A375 (cell line): ENCODE measurements around the gene DMAC2. TPM values are rescaled to one million over a fixed set of nuclear protein-coding genes. Genes with fewer than 3 reads are reported as not detected.

Source experiments
- small RNA-seq: library from RNA; depleted of rRNA; stranded (forward); fragments of <200 nt; gene quantifications from one replicate; pipeline ENCODE3, GENCODE V24; 2014
- total RNA-seq: library from RNA; depleted of rRNA; stranded (reverse); fragments of >200 nt; shearing (Covaris generic); gene quantifications from 2 replicates; pipeline ENCODE4 v1.2.3, GENCODE V29; 2014; rRNA removed

Gene DMAC2
- 32.9 and 35.2 TPM in 2 replicates for total RNA-seq

DNA sequence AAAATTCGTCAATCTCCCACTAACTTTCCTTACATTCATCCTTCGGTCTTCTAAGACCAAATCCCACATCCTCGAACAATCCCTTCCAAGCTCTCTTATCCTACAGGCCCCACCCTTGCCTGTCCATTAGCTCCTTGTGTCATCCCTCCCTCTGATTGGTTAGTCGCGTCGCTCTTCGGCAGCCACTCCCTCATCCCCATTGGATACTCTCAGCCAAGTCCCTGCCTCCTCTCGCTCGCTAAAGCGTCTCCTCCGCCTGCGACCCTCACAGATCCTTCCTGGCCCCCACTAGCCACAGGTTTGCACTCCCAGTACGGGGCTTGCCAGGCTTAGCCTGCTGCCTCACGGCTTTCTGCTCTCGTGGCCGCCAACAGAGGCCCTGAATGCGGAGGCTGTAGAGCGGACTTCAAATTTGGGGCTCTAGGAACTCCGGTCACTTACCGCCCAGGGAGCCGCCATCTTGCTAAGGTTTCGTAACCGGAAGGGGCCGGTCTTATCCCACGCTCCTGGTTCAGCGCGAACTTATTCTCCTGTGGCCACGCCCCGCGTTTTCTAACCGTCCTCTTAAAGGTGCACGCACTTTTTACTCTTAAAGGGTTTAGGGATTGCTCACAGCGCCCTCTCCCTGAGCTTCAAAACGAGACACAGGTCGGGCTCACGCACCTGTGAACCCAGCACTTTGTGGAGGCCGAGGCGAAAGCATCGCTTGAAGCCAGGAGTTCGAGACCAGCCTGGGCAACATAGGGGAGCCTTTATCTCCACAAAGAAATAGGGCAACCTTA, at the start of gene DMAC2:
Gene DMAC2 (minus strand): TSS at position 472 of the 782 bp plus-strand sequence. CDS start 13 bp downstream, at position 459.

DNA sequence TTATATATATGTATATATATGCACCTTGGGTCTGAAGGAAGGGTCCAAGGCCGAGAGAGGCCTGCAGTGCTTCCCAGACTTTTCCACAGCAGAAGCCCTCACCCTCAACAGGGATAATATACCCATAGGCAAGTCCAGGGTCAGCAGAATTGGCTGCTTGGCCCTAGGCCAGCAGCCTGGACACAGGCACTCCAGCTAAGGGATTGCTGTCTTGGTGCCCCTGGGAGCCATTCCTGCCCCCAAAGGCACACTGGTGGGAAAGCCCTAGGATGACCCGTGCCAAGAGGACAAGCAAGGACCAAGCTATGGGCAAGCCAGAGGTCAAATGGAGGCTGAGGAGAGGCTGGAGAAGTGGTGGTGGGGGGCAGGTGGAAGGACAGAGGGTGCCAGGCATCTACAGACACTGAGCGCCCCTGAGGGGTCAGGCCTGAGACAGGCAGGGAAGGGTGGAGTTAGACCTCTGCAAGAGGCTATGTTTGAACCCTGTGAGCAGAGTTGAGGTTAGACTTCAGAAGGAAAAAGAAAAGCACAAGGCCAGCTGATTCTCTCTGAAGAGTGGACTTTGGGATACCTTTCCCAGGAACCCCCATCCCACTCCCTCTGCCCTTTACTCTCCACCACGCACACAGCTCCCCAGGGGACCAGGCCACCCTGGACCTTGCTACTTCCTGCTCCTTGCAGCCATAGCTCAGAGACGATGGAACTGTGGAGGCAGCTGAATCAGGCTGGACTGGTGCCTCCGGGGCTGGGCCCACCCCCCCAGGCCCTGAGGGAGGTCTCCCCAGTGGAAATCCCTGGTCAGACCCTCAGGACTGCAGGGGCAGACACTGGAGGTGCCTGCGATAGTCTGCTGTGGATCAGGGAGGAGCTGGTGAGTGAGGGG, 3.0 kb upstream of the DMAC2 start, which contains the start of gene ERICH4:
Gene ERICH4 (plus strand): TSS at position 684 of the 883 bp plus-strand sequence. CDS start 14 bp downstream, at position 698.

DNA sequence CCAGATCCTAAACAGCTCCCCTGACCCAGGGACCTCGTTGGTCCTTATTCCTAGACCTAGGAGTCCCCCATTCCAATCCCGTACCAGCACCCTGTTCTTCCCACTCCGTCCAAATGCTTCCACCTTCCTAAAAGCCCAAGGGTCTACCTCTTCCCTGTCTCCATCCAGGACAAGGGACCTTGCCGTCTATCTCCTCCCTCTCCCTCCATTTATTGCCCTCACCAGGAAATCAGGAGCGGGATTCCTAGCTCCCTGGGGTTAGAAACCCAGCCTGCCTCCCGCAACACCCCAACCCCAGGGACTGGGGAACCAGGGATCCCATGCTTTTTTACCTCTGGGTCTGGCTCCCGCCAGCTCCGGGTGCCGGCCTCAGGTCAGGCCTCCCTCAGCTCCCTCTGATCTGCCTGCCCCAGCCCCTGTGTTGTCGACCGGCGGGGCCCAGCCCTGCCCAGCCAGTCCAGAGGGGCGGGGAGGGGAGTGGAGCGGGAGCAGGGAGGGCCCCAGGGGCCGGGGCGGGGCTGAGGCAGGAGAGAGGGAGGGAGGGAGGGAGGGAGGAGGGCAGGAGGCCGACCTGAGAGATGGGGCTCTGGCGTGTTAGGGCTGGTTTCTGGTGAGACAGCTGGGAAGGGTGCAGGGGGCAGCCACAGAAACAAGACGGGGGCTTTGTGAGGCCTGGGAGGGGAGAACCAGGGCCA, 12.6 kb downstream of the DMAC2 start, which contains the start of gene B3GNT8:
Gene B3GNT8 (minus strand): TSS at position 423 of the 695 bp plus-strand sequence. CDS start 596 bp downstream, outside the sequence.

DNA sequence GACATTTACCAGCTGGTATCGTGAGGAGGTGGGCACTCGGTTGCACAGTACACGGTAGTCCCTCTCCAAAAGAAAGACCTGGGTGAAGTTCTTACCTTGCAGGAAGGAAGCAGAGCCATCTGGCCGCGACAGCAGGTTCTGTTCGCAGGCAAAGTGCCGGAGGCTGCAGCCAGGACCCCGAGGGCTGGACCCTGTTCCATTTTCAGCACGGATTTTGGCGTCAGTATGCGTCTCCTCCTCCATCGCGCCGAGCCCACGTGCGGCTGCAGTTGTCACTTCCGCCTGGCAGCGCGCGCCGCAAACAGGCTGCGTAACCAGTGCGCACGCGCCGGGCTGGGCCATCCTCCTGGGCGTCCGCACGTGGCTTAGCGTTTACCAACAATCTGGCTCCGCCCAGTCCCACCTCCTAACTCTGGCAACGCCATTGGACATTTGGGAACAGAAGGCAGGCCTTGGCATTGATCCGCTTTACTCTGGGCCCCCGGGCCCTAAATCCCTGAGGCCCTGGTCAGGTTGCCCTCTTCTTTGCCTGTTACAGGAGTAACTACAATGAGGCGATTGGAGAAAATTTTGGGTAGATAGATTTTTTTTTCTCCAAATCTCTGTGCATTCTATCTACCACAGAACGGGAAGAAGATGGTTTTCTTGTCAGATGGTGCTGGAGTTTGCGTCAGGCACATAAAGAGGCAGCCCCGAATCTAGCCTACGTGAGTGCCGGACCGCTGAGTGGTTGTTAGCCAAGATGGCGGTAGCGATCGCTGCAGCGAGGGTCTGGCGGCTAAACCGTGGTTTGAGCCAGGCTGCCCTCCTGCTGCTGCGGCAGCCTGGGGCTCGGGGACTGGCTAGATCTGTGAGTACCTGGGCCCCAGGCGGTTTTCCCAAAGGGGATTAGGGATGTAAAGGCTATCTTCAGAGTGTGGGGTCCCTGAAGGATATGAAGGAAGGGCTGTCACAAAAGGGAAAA, 42.3 kb downstream of the DMAC2 start, which contains the start of the genes BCKDHA and EXOSC5:
Gene BCKDHA (plus strand): TSS at position 733 of the 964 bp plus-strand sequence. CDS start 10 bp downstream, at position 743.
Gene EXOSC5 (minus strand): TSS at position 274 of the 964 bp plus-strand sequence. CDS start 31 bp downstream, at position 243.

Small RNA genes within 50 kb of the gene (small RNA-seq; reads per million reads assigned to genes)
- not detected for gene RF00017

Other genes with a start within 250 kb of the DMAC2 start
- gene CYP2S1, start 246.7 kb downstream of the DMAC2 start, total RNA-seq = 0.05 and 0.75 TPM in 2 replicates
- 302 and 303 TPM in 2 replicates for gene AXL, start 220.7 kb downstream of the DMAC2 start, total RNA-seq
- 215 and 217 TPM in 2 replicates for gene HNRNPUL1, start 175.5 kb downstream of the DMAC2 start, total RNA-seq
- 17.7 and 19.9 TPM in 2 replicates for gene CCDC97, start 129.7 kb downstream of the DMAC2 start, total RNA-seq
- gene TGFB1, start 86.0 kb downstream of the DMAC2 start, total RNA-seq = 10.7 and 15.3 TPM in 2 replicates
- 7.2 and 16.3 TPM in 2 replicates for gene B9D2, start 75.8 kb downstream of the DMAC2 start, total RNA-seq
- 1.4 and 2.3 TPM in 2 replicates for gene TMEM91, start 63.4 kb downstream of the DMAC2 start, total RNA-seq
- gene EXOSC5, start 42.6 kb downstream of the DMAC2 start, total RNA-seq = 91.0 and 93.2 TPM in 2 replicates
- gene BCKDHA, start 42.1 kb downstream of the DMAC2 start, total RNA-seq = 103 and 115 TPM in 2 replicates
- not detected in 2 replicates for gene B3GNT8, start 12.5 kb downstream of the DMAC2 start, total RNA-seq
- not detected in 2 replicates for gene ERICH4, start 3.2 kb upstream of the DMAC2 start, total RNA-seq
- gene CEACAM21, start 136.3 kb upstream of the DMAC2 start, total RNA-seq = not detected in 2 replicates
- gene CEACAM4, start 187.2 kb upstream of the DMAC2 start, total RNA-seq = not detected in 2 replicates
- not detected in 2 replicates for gene CEACAM7, start 248.4 kb upstream of the DMAC2 start, total RNA-seq